ENCODE measurements around the gene MLXIP. TPM values are rescaled to one million over a fixed set of nuclear protein-coding genes. Genes with fewer than 3 reads are reported as not detected.

MLXIP gene
- polyA plus RNA-seq, 4 donors, result 8.5 to 55.0 (median 30.5) TPM

GRCh38 chr12:122141911-122142725 is 63.6 kb downstream of the MLXIP start:
- WGBS, 3 donors, result 81 to 83% (median 82%) methylated on average over 21 of the region's 21 CpGs
- Histone ChIP-seq H3K4me1 (ENCODE audit: control insufficient read depth in 3 of 3, insufficient read depth in 2 of 3, low read depth in 1 of 3, low read length in 2 of 3) (no peaks in the 10 kb centered on the region), H3K4me3 (ENCODE audit: low read depth in 1 of 3, low read length in 3 of 3) (no peak overlapping the region), H3K27me3 (ENCODE audit: control insufficient read depth in 3 of 3, insufficient read depth in 3 of 3, low read length in 3 of 3) (no peaks in the 10 kb centered on the region), H3K36me3 (ENCODE audit: control insufficient read depth in 3 of 3, insufficient read depth in 2 of 3, low read depth in 1 of 3, low read length in 3 of 3) (peaks cover 3 to 94% (median 8%) of the 10 kb centered on the region in 3 donors), H3K27ac (ENCODE audit: low read depth in 1 of 3, low read length in 2 of 3) (no peak overlapping the region), H3K9me3 (ENCODE audit: control insufficient read depth in 2 of 2, insufficient read depth in 1 of 2, low read depth in 1 of 2, low read length in 1 of 2) (no peaks in the 10 kb centered on the region)
- FAIRE-seq (no peak), DNase-seq (no peak)

GRCh38 chr12:122142857-122143256 is 64.3 kb downstream of the MLXIP start:
- Histone ChIP-seq H3K4me3 (ENCODE audit: low read depth in 1 of 3, low read length in 3 of 3) (no peak overlapping the region), H3K9me3 (ENCODE audit: control insufficient read depth in 2 of 2, insufficient read depth in 1 of 2, low read depth in 1 of 2, low read length in 1 of 2) (no peaks in the 10 kb centered on the region), H3K27me3 (ENCODE audit: control insufficient read depth in 3 of 3, insufficient read depth in 3 of 3, low read length in 3 of 3) (no peaks in the 10 kb centered on the region), H3K36me3 (ENCODE audit: control insufficient read depth in 3 of 3, insufficient read depth in 2 of 3, low read depth in 1 of 3, low read length in 3 of 3) (peaks cover 3 to 93% (median 8%) of the 10 kb centered on the region in 3 donors), H3K4me1 (ENCODE audit: control insufficient read depth in 3 of 3, insufficient read depth in 2 of 3, low read depth in 1 of 3, low read length in 2 of 3) (no peaks in the 10 kb centered on the region), H3K27ac (ENCODE audit: low read depth in 1 of 3, low read length in 2 of 3) (no peak overlapping the region)
- FAIRE-seq, result no peak
- 45 to 54% (median 48%) methylated on average over 6 of the region's 6 CpGs for WGBS, 3 donors
- no peak for DNase-seq

GRCh38 chr12:122144885-122145284 is 66.3 kb downstream of the MLXIP start:
- Histone ChIP-seq H3K36me3 (ENCODE audit: control insufficient read depth in 3 of 3, insufficient read depth in 2 of 3, low read depth in 1 of 3, low read length in 3 of 3) (peaks cover 3 to 73% (median 8%) of the 10 kb centered on the region in 3 donors), H3K9me3 (ENCODE audit: control insufficient read depth in 2 of 2, insufficient read depth in 1 of 2, low read depth in 1 of 2, low read length in 1 of 2) (no peaks in the 10 kb centered on the region), H3K4me3 (ENCODE audit: low read depth in 1 of 3, low read length in 3 of 3) (no peak overlapping the region), H3K27me3 (ENCODE audit: control insufficient read depth in 3 of 3, insufficient read depth in 3 of 3, low read length in 3 of 3) (no peaks in the 10 kb centered on the region), H3K27ac (ENCODE audit: low read depth in 1 of 3, low read length in 2 of 3) (no peak overlapping the region), H3K4me1 (ENCODE audit: control insufficient read depth in 3 of 3, insufficient read depth in 2 of 3, low read depth in 1 of 3, low read length in 2 of 3) (no peaks in the 10 kb centered on the region)
- WGBS, 3 donors, result 96 to 98% (median 97%) methylated on average over 12 of the region's 12 CpGs
- DNase-seq, result no peak
- FAIRE-seq, result no peak

GRCh38 chr12:122145505-122146330 is 67.2 kb downstream of the MLXIP start:
- Histone ChIP-seq H3K4me3 (ENCODE audit: low read depth in 1 of 3, low read length in 3 of 3) (no peak overlapping the region), H3K27ac (ENCODE audit: low read depth in 1 of 3, low read length in 2 of 3) (no peak overlapping the region), H3K27me3 (ENCODE audit: control insufficient read depth in 3 of 3, insufficient read depth in 3 of 3, low read length in 3 of 3) (no peaks in the 10 kb centered on the region), H3K4me1 (ENCODE audit: control insufficient read depth in 3 of 3, insufficient read depth in 2 of 3, low read depth in 1 of 3, low read length in 2 of 3) (no peaks in the 10 kb centered on the region), H3K36me3 (ENCODE audit: control insufficient read depth in 3 of 3, insufficient read depth in 2 of 3, low read depth in 1 of 3, low read length in 3 of 3) (peaks cover 3 to 66% (median 8%) of the 10 kb centered on the region in 3 donors), H3K9me3 (ENCODE audit: control insufficient read depth in 2 of 2, insufficient read depth in 1 of 2, low read depth in 1 of 2, low read length in 1 of 2) (no peaks in the 10 kb centered on the region)
- 86 to 88% (median 87%) methylated on average over 23 of the region's 23 CpGs for WGBS, 3 donors
- no peak for FAIRE-seq
- no peak for DNase-seq

- Histone ChIP-seq H3K4me1 (ENCODE audit: control insufficient read depth in 3 of 3, insufficient read depth in 2 of 3, low read depth in 1 of 3, low read length in 2 of 3) (no peaks in the 10 kb centered on the region), H3K27ac (ENCODE audit: low read depth in 1 of 3, low read length in 2 of 3) (no peak overlapping the region), H3K36me3 (ENCODE audit: control insufficient read depth in 3 of 3, insufficient read depth in 2 of 3, low read depth in 1 of 3, low read length in 3 of 3) (peaks cover 0 to 46% (median 0%) of the 10 kb centered on the region in 3 donors), H3K9me3 (ENCODE audit: control insufficient read depth in 2 of 2, insufficient read depth in 1 of 2, low read depth in 1 of 2, low read length in 1 of 2) (no peaks in the 10 kb centered on the region), H3K4me3 (ENCODE audit: low read depth in 1 of 3, low read length in 3 of 3) (no peak overlapping the region), H3K27me3 (ENCODE audit: control insufficient read depth in 3 of 3, insufficient read depth in 3 of 3, low read length in 3 of 3) (no peaks in the 10 kb centered on the region)
- FAIRE-seq (no peak), DNase-seq (no peak)
- 53 to 81% (median 67%) methylated on average over 21 of the region's 21 CpGs for WGBS, 3 donors
Observed at GRCh38 chr12:122147514-122148290, 69.1 kb downstream of the MLXIP start.

- Histone ChIP-seq H3K27ac (ENCODE audit: low read depth in 1 of 3, low read length in 2 of 3) (no peak overlapping the region), H3K27me3 (ENCODE audit: control insufficient read depth in 3 of 3, insufficient read depth in 3 of 3, low read length in 3 of 3) (no peaks in the 10 kb centered on the region), H3K36me3 (ENCODE audit: control insufficient read depth in 3 of 3, insufficient read depth in 2 of 3, low read depth in 1 of 3, low read length in 3 of 3) (peaks cover 0 to 36% (median 0%) of the 10 kb centered on the region in 3 donors), H3K4me1 (ENCODE audit: control insufficient read depth in 3 of 3, insufficient read depth in 2 of 3, low read depth in 1 of 3, low read length in 2 of 3) (no peaks in the 10 kb centered on the region), H3K4me3 (ENCODE audit: low read depth in 1 of 3, low read length in 3 of 3) (no peak overlapping the region), H3K9me3 (ENCODE audit: control insufficient read depth in 2 of 2, insufficient read depth in 1 of 2, low read depth in 1 of 2, low read length in 1 of 2) (no peaks in the 10 kb centered on the region)
- FAIRE-seq (no peak), DNase-seq (no peak)
- 31 to 49% (median 46%) methylated on average over 6 of the region's 6 CpGs for WGBS, 3 donors
Observed at GRCh38 chr12:122148657-122149056, 70.1 kb downstream of the MLXIP start.

- Histone ChIP-seq H3K36me3 (ENCODE audit: control insufficient read depth in 3 of 3, insufficient read depth in 2 of 3, low read depth in 1 of 3, low read length in 3 of 3) (peaks cover 0 to 22% (median 0%) of the 10 kb centered on the region in 3 donors), H3K27me3 (ENCODE audit: control insufficient read depth in 3 of 3, insufficient read depth in 3 of 3, low read length in 3 of 3) (no peaks in the 10 kb centered on the region), H3K9me3 (ENCODE audit: control insufficient read depth in 2 of 2, insufficient read depth in 1 of 2, low read depth in 1 of 2, low read length in 1 of 2) (no peaks in the 10 kb centered on the region), H3K27ac (ENCODE audit: low read depth in 1 of 3, low read length in 2 of 3) (no peak overlapping the region), H3K4me1 (ENCODE audit: control insufficient read depth in 3 of 3, insufficient read depth in 2 of 3, low read depth in 1 of 3, low read length in 2 of 3) (no peaks in the 10 kb centered on the region), H3K4me3 (ENCODE audit: low read depth in 1 of 3, low read length in 3 of 3) (no peak overlapping the region)
- WGBS, 3 donors, result 71 to 77% (median 76%) methylated on average over 8 of the region's 8 CpGs
- FAIRE-seq, result no peak
- DNase-seq, result no peak
Observed at GRCh38 chr12:122150127-122150681, 71.6 kb downstream of the MLXIP start.

GRCh38 chr12:122152754-122153153 is 74.2 kb downstream of the MLXIP start:
- Histone ChIP-seq H3K27ac (ENCODE audit: low read depth in 1 of 3, low read length in 2 of 3) (no peak overlapping the region), H3K4me1 (ENCODE audit: control insufficient read depth in 3 of 3, insufficient read depth in 2 of 3, low read depth in 1 of 3, low read length in 2 of 3) (no peaks in the 10 kb centered on the region), H3K36me3 (ENCODE audit: control insufficient read depth in 3 of 3, insufficient read depth in 2 of 3, low read depth in 1 of 3, low read length in 3 of 3) (no peaks in the 10 kb centered on the region), H3K27me3 (ENCODE audit: control insufficient read depth in 3 of 3, insufficient read depth in 3 of 3, low read length in 3 of 3) (no peaks in the 10 kb centered on the region), H3K4me3 (ENCODE audit: low read depth in 1 of 3, low read length in 3 of 3) (no peak overlapping the region), H3K9me3 (ENCODE audit: control insufficient read depth in 2 of 2, insufficient read depth in 1 of 2, low read depth in 1 of 2, low read length in 1 of 2) (no peaks in the 10 kb centered on the region)
- FAIRE-seq (no peak), DNase-seq (no peak)
- WGBS, 3 donors, result 88 to 94% (median 91%) methylated on average over 9 of the region's 9 CpGs
